SK-N-SH treated with all-trans-retinoic acid at 6 μM for 48 hours (cell line): ENCODE results near the gene SLC33A1.

Experiments used
- OSR1 ChIP-seq: fragments of 250-450 bp; sonication (Bioruptor Pico); IDR thresholded peaks from 2 replicates; pipeline ENCODE4 v1.8.0; 2022; ENCODE audit warnings: moderate library complexity, mild to moderate bottlenecking, inconsistent platforms
- TCF4 ChIP-seq: fragments of 250-450 bp; sonication (Bioruptor Pico); IDR thresholded peaks from 2 replicates; pipeline ENCODE4 v1.8.0; 2021; ENCODE audit warnings: mild to moderate bottlenecking, moderate library complexity, borderline replicate concordance
- ZC3H10 ChIP-seq: fragments of 250-450 bp; sonication (Bioruptor Pico); IDR thresholded peaks from 2 replicates; pipeline ENCODE4 v1.5.1; 2021; ENCODE audit warnings: mild to moderate bottlenecking, moderate library complexity
- TF ChIP-seq, protein P1 (sequence below): fragments of 250-450 bp; sonication (Bioruptor Pico); IDR thresholded peaks from 2 replicates; pipeline ENCODE4 v1.5.1; 2020; ENCODE audit warnings: low read depth, mild to moderate bottlenecking, moderate library complexity

DNA sequence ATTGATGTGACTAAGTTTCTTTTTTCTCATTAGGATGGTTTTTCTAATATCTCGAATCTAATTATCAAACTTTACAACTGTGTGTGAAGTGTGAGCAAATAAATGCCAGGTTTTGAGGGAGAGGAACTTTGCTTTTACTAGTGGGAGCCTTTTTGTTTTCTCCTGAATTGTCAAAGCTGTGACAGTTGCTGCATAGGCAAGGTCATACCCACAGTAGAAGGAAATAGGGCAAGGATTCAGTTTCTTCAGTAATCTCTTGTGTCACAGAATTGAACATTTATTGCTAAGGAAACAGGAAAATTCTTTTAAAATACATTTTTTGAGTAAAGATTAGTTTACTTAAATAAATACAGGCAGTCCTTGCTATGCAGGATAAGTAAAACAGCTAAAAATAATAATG is 35.7 kb upstream of the SLC33A1 start:
- TF ChIP-seq TCF4 (CRISPR knock-in tag) (no peak), ZC3H10 (no peak), OSR1 (CRISPR knock-in tag) (no peak)
- TF ChIP-seq, protein P1, sequence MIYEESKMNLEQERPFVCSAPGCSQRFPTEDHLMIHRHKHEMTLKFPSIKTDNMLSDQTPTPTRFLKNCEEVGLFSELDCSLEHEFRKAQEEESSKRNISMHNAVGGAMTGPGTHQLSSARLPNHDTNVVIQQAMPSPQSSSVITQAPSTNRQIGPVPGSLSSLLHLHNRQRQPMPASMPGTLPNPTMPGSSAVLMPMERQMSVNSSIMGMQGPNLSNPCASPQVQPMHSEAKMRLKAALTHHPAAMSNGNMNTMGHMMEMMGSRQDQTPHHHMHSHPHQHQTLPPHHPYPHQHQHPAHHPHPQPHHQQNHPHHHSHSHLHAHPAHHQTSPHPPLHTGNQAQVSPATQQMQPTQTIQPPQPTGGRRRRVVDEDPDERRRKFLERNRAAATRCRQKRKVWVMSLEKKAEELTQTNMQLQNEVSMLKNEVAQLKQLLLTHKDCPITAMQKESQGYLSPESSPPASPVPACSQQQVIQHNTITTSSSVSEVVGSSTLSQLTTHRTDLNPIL (CRISPR knock-in tag): no peak
